ENCODE measurements around the gene NDUFAF5. TPM values are rescaled to one million over a fixed set of nuclear protein-coding genes. Genes with fewer than 3 reads are reported as not detected.

NDUFAF5 gene
- total and polyA plus RNA-seq, 10 donors, result 11.5 to 37.2 (median 25.4) TPM

DNA sequence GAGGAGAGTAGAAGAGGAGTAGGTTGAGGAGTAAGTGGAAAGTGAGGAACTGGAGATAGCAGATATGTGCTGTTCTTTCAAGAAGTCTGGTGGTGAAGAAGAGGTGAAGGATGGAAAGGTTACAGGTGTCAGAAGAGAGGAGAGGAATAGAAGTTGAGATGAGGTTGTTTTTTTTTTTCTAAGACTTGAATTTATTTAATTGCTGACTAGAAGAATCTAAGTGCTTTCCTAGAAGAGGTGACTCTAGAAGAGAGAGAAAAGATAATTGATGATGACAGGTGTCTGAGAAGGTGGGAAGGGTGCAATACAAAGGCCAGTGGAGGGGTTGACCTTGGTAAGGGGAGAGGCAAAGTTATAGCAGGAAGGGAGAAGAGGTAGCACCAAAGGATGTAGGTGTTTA is 25.6 kb downstream of the NDUFAF5 start:
- Histone ChIP-seq H3K36me3 (peaks cover 4 to 100% (median 89%) of the 10 kb centered on the region in 6 donors), H3K27me3 (replicated peaks in 1 of 7) (no peaks in the 10 kb centered on the region), H3K4me3 (no peak overlapping the region), H3K9me3 (no peaks in the 10 kb centered on the region), H3K4me1 (no peaks in the 10 kb centered on the region), H3K27ac (no peak overlapping the region)
- intact Hi-C loops (cut with DNase I; ENCODE audit: low total_unique reads), result no loop called here
- TF ChIP-seq POLR2AphosphoS5 (IDR thresholded peaks at IDR 0.05), result no peak
- TF ChIP-seq, protein P1, sequence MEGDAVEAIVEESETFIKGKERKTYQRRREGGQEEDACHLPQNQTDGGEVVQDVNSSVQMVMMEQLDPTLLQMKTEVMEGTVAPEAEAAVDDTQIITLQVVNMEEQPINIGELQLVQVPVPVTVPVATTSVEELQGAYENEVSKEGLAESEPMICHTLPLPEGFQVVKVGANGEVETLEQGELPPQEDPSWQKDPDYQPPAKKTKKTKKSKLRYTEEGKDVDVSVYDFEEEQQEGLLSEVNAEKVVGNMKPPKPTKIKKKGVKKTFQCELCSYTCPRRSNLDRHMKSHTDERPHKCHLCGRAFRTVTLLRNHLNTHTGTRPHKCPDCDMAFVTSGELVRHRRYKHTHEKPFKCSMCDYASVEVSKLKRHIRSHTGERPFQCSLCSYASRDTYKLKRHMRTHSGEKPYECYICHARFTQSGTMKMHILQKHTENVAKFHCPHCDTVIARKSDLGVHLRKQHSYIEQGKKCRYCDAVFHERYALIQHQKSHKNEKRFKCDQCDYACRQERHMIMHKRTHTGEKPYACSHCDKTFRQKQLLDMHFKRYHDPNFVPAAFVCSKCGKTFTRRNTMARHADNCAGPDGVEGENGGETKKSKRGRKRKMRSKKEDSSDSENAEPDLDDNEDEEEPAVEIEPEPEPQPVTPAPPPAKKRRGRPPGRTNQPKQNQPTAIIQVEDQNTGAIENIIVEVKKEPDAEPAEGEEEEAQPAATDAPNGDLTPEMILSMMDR (IDR thresholded peaks at IDR 0.05 in 8 of 11, conservative IDR thresholded peaks at IDR 0.05 in 3 of 11), result no peak
- TF ChIP-seq POLR2A (IDR thresholded peaks at IDR 0.05), result no peak
- no peak for DNase-seq

DNA sequence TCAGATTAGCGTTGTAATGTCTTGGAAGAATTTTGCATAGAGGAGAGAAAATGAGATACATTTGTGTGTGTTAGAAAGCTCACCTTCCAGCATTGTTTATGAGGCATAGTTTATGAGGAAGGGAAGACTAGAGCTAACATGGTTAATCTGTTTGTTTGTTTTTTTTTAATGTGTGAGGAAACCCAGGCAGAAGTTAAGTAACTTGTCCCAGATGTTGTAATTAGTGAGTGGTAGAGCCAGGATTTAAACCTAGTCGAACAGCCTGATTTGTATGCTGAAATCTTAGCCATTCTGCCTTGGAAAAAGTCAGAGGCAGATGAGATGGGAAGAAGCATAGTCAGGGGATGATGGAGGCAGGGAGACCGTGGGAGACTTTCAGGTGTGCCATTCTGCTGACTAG is 29.1 kb downstream of the NDUFAF5 start:
- H3K4me3 ChIP-seq, result no peak overlapping the region

DNA sequence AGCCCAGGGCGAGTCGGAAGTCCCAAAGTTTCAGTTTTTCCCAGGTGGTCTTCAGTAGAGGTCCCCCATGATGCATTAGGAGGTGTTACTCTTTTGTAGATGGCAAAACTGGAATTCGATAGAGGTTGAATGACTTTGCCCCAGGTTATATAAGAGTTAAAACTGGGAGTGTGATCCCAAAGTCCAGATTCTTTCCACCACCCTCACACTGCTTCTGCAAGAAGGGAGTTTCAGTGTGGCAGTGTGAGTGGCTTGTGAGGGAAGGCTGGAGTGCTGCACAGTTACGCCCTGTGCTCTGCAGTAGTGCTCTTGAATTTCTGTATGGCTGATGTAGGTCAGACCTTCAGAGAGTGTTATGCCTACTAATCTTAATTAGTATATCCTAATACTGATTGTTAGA is 29.8 kb downstream of the NDUFAF5 start:
- Histone ChIP-seq H3K4me1 (no peaks in the 10 kb centered on the region), H3K27ac (no peak overlapping the region), H3K9me3 (no peaks in the 10 kb centered on the region), H3K4me3 (no peak overlapping the region), H3K36me3 (peaks cover 4 to 94% (median 86%) of the 10 kb centered on the region in 6 donors), H3K27me3 (replicated peaks in 1 of 7) (no peaks in the 10 kb centered on the region)
- 94 to 97% (median 96%) methylated on average over 4 of the region's 4 CpGs for WGBS, 5 donors
- TF ChIP-seq POLR2A (IDR thresholded peaks at IDR 0.05) (no peak), POLR2AphosphoS5 (IDR thresholded peaks at IDR 0.05) (no peak)
- TF ChIP-seq, protein P1 (IDR thresholded peaks at IDR 0.05 in 8 of 11, conservative IDR thresholded peaks at IDR 0.05 in 3 of 11), result no peak
- intact Hi-C loops (cut with DNase I; ENCODE audit: low total_unique reads), result loop anchor here (5.0 kb wide), 1 partner anchor 243 kb away; no protein-coding TSS in a partner anchor
- no peak for DNase-seq

More for the DNA sequence above, 29.1 kb downstream of the NDUFAF5 start:
- DNase-seq, result no peak
- no peaks in the 10 kb centered on the region for H3K27me3 ChIP-seq (replicated peaks in 1 of 7)
- H3K27ac ChIP-seq, result no peak overlapping the region
- WGBS, 5 donors, result 54 to 89% (median 77%) methylated on average over 3 of the region's 3 CpGs
- no peaks in the 10 kb centered on the region for H3K9me3 ChIP-seq
- TF ChIP-seq, protein P1 (IDR thresholded peaks at IDR 0.05 in 8 of 11, conservative IDR thresholded peaks at IDR 0.05 in 3 of 11), result no peak
- no peak for TF ChIP-seq POLR2A (IDR thresholded peaks at IDR 0.05)
- no peak for TF ChIP-seq POLR2AphosphoS5 (IDR thresholded peaks at IDR 0.05)
- H3K4me1 ChIP-seq, result no peaks in the 10 kb centered on the region
- peaks cover 4 to 100% (median 93%) of the 10 kb centered on the region in 6 donors for H3K36me3 ChIP-seq
- intact Hi-C loops (cut with DNase I; ENCODE audit: low total_unique reads), result no loop called here

DNA sequence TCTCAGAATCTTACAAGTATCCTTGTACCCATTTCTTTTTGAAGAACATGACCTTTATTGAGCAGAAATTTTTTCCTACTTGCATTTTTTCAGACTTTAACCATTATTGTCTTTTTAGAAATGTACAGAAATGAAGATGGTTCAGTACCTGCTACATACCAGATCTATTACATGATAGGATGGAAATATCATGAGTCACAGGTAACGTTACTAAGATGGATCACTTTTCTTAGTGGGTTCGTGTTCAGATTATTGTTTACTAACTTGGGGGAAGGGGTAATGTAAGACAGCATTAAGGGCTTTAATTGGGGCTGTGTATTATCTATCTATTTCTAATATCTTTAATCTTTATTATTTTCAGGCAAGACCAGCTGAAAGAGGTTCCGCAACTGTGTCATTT is 31.9 kb downstream of the NDUFAF5 start:
- intact Hi-C loops (cut with DNase I; ENCODE audit: low total_unique reads), result loop anchor here (5.0 kb wide), 1 partner anchor 241 kb away; no protein-coding TSS in a partner anchor
- DNase-seq, result no peak
- Histone ChIP-seq H3K9me3 (peaks cover 0 to 4% (median 0%) of the 10 kb centered on the region in 8 donors), H3K4me1 (no peaks in the 10 kb centered on the region), H3K27ac (no peak overlapping the region), H3K36me3 (peaks cover 4 to 78% (median 65%) of the 10 kb centered on the region in 6 donors), H3K27me3 (replicated peaks in 1 of 7) (no peaks in the 10 kb centered on the region), H3K4me3 (no peak overlapping the region)
- no peak for TF ChIP-seq POLR2A (IDR thresholded peaks at IDR 0.05)
- TF ChIP-seq, protein P1 (IDR thresholded peaks at IDR 0.05 in 8 of 11, conservative IDR thresholded peaks at IDR 0.05 in 3 of 11), result no peak
- no peak for TF ChIP-seq POLR2AphosphoS5 (IDR thresholded peaks at IDR 0.05)
- 87 to 92% (median 90%) methylated on average over 3 of the region's 3 CpGs for WGBS, 5 donors
